Neuronal stem cell (in vitro differentiated cells): ENCODE data around the gene PI4KA.

ENCODE experiments used
- DNase-seq: peaks from one replicate; pipeline ENCODE4 v3.0.0-alpha.2; 2013; ENCODE audit warnings: low spot score
- H2AFZ ChIP-seq: one replicate; pipeline ENCODE4 v1.6.1; 2013; ENCODE audit warnings: mild to moderate bottlenecking, low read length, inconsistent platforms
- H2AK5ac ChIP-seq: 2 replicates; pipeline ENCODE4 v1.6.1; 2013; ENCODE audit warnings: low read depth, mild to moderate bottlenecking, inconsistent platforms, low read length, moderate library complexity, mixed read lengths
- H2BK120ac ChIP-seq: 2 replicates; pipeline ENCODE4 v1.6.1; 2013; ENCODE audit warnings: low read depth, mild to moderate bottlenecking, inconsistent platforms, low read length, moderate library complexity, mixed read lengths
- H2BK12ac ChIP-seq: one replicate; pipeline ENCODE4 v1.6.1; 2013; ENCODE audit warnings: low read length, inconsistent platforms
- H2BK15ac ChIP-seq: 2 replicates; pipeline ENCODE4 v1.6.1; 2013; ENCODE audit warnings: mild to moderate bottlenecking, low read length, inconsistent platforms, mixed read lengths
- H2BK5ac ChIP-seq: one replicate; pipeline ENCODE4 v1.6.1; 2013; ENCODE audit warnings: inconsistent platforms, mild to moderate bottlenecking, low read length, moderate library complexity
- H3K14ac ChIP-seq: one replicate; pipeline ENCODE4 v1.6.1; 2013; ENCODE audit warnings: low read length, inconsistent platforms
- H3K18ac ChIP-seq: 2 replicates; pipeline ENCODE4 v1.6.1; 2013; ENCODE audit warnings: low read length, inconsistent platforms
- H3K23ac ChIP-seq: 2 replicates; pipeline ENCODE4 v1.6.1; 2013; ENCODE audit warnings: low read depth, mild to moderate bottlenecking, mixed read lengths, low read length, inconsistent platforms; ENCODE audit not compliant: poor library complexity
- H3K27ac ChIP-seq: replicated peaks from 3 replicates; pipeline ENCODE4 v1.5.1; 2013; ENCODE audit warnings: low read length, inconsistent platforms
- H3K27me3 ChIP-seq, 3 experiments: 2 replicates each; pipeline ENCODE4 v1.6.1; 2013; ENCODE audit warnings: low read length in 3 of 3, mild to moderate bottlenecking in 2 of 3, inconsistent platforms in 1 of 3, low read depth in 1 of 3, mixed read lengths in 1 of 3, moderate library complexity in 1 of 3; ENCODE audit not compliant: control insufficient read depth in 3 of 3, insufficient read depth in 3 of 3
- H3K36me3 ChIP-seq, 2 donors: replicated peaks in 1 of 2; 2 replicates each; pipeline ENCODE4 v1.6.1; 2013; ENCODE audit warnings: low read length in 2 of 2; ENCODE audit not compliant: control insufficient read depth in 2 of 2, insufficient read depth in 2 of 2
- H3K4ac ChIP-seq: 2 replicates; pipeline ENCODE4 v1.6.1; 2013; ENCODE audit warnings: inconsistent platforms, mild to moderate bottlenecking, low read length, moderate library complexity
- H3K4me1 ChIP-seq, 2 donors: 1 replicate in 1 of 2; 2 replicates in 1 of 2; pipeline ENCODE4 v1.6.1; 2013; ENCODE audit warnings: low read length in 2 of 2, low read depth in 1 of 2; ENCODE audit not compliant: control insufficient read depth in 2 of 2, insufficient read depth in 1 of 2
- H3K4me2 ChIP-seq: one replicate; pipeline ENCODE4 v1.6.1; 2013; ENCODE audit warnings: mild to moderate bottlenecking, low read length, inconsistent platforms; ENCODE audit not compliant: insufficient read depth, poor library complexity, severe bottlenecking
- H3K4me3 ChIP-seq, 2 donors: 2 replicates each; pipeline ENCODE4 v1.5.1; 2013; ENCODE audit warnings: low read length in 2 of 2, mild to moderate bottlenecking in 2 of 2, inconsistent platforms in 1 of 2, moderate library complexity in 1 of 2
- H3K79me1 ChIP-seq: one replicate; pipeline ENCODE4 v1.6.1; 2013; ENCODE audit warnings: low read depth, mild to moderate bottlenecking, inconsistent platforms, low read length, moderate library complexity
- H3K9ac ChIP-seq: one replicate; pipeline ENCODE4 v1.6.1; 2013; ENCODE audit warnings: mild to moderate bottlenecking, low read depth, low read length, inconsistent platforms; ENCODE audit not compliant: poor library complexity
- H3K9me3 ChIP-seq, 2 donors: replicated peaks in 1 of 2; 2 replicates each; pipeline versions ENCODE3 to v1.6.1; 2013; ENCODE audit warnings: low read length in 2 of 2, mild to moderate bottlenecking in 2 of 2, inconsistent platforms in 1 of 2, low read depth in 1 of 2, mixed read lengths in 1 of 2, moderate library complexity in 1 of 2; ENCODE audit not compliant: control insufficient read depth in 2 of 2, insufficient read depth in 1 of 2
- H4K8ac ChIP-seq: one replicate; pipeline ENCODE4 v1.6.1; 2013; ENCODE audit warnings: low read depth, mild to moderate bottlenecking, inconsistent platforms, low read length, moderate library complexity
- H4K91ac ChIP-seq: one replicate; pipeline ENCODE4 v1.6.1; 2013; ENCODE audit warnings: low read length, low read depth, mild to moderate bottlenecking, inconsistent platforms; ENCODE audit not compliant: poor library complexity
- WGBS, 2 donors: extraction: QIAGEN DNeasy Blood & Tissue Kit; methylation state at CpG; one replicate each; pipeline ENCODE4 v1.1.7; 2013; ENCODE audit warnings: missing lambda C conversion rate in 2 of 2, mixed read lengths in 1 of 2; ENCODE audit not compliant: insufficient read length in 2 of 2, insufficient replicate concordance in 1 of 2; ENCODE audit errors: extremely low coverage in 2 of 2; 5-methylcytosine and 5-hydroxymethylcytosine counted together

PI4KA gene

GRCh38 chr22:20777420-20778177 is 81.0 kb downstream of the PI4KA start:
- Histone ChIP-seq H3K4ac (no peak overlapping the region), H2BK5ac (no peak overlapping the region), H3K9me3 (no peaks in the 10 kb centered on the region), H4K8ac (no peak overlapping the region), H3K18ac (no peak overlapping the region), H3K79me1 (peaks cover 4% of the 10 kb centered on the region), H2BK120ac (no peak overlapping the region), H3K9ac (no peak overlapping the region), H3K4me2 (no peak overlapping the region), H4K91ac (no peak overlapping the region), H3K23ac (no peak overlapping the region), H3K4me3 (no peak overlapping the region), H3K36me3 (peaks cover 0 to 12% of the 10 kb centered on the region in 2 donors), H3K4me1 (no peaks in the 10 kb centered on the region), H2AFZ (no peak overlapping the region), H2AK5ac (no peak overlapping the region), H3K14ac (no peak overlapping the region), H2BK15ac (no peak overlapping the region), H3K27me3 (no peaks in the 10 kb centered on the region), H3K27ac (no peak overlapping the region), H2BK12ac (no peak overlapping the region)
- no peak for DNase-seq
- no CpG with 5 or more reads among the region's 10 CpGs for WGBS, 2 donors

- Histone ChIP-seq H2AK5ac (no peak overlapping the region), H3K4me1 (peaks cover 0 to 3% of the 10 kb centered on the region in 2 donors), H3K27ac (no peak overlapping the region), H2BK5ac (no peak overlapping the region), H3K18ac (no peak overlapping the region), H2BK120ac (no peak overlapping the region), H4K91ac (no peak overlapping the region), H4K8ac (no peak overlapping the region), H2BK12ac (no peak overlapping the region), H3K4me2 (no peak overlapping the region), H2BK15ac (no peak overlapping the region), H3K4me3 (no peak overlapping the region), H3K27me3 (no peaks in the 10 kb centered on the region), H3K23ac (no peak overlapping the region), H3K4ac (no peak overlapping the region), H3K36me3 (peaks cover 0 to 12% of the 10 kb centered on the region in 2 donors), H3K9me3 (no peaks in the 10 kb centered on the region), H3K79me1 (peaks cover 4% of the 10 kb centered on the region), H2AFZ (no peak overlapping the region), H3K14ac (no peak overlapping the region), H3K9ac (no peak overlapping the region)
- no peak for DNase-seq
- WGBS, 2 donors: no CpG with 5 or more reads among the region's 17 CpGs
These were observed 81.8 kb downstream of the PI4KA start for GRCh38 chr22:20776624-20777405.

GRCh38 chr22:20775342-20775895 is 83.2 kb downstream of the PI4KA start:
- no peak overlapping the region for H2BK120ac ChIP-seq
- no peak overlapping the region for H2BK15ac ChIP-seq
- WGBS, 2 donors: no CpG with 5 or more reads among the region's 4 CpGs
- peaks cover 0 to 3% of the 10 kb centered on the region in 2 donors for H3K4me1 ChIP-seq
- H4K91ac ChIP-seq: no peak overlapping the region
- no peak overlapping the region for H4K8ac ChIP-seq
- no peak overlapping the region for H2AFZ ChIP-seq
- no peak overlapping the region for H3K4me2 ChIP-seq
- no peak overlapping the region for H3K4me3 ChIP-seq
- H3K18ac ChIP-seq: no peak overlapping the region
- DNase-seq: no peak
- H3K9ac ChIP-seq: no peak overlapping the region
- no peak overlapping the region for H3K4ac ChIP-seq
- H2AK5ac ChIP-seq: no peak overlapping the region
- H3K79me1 ChIP-seq: peaks cover 4% of the 10 kb centered on the region
- H3K36me3 ChIP-seq: peaks cover 0 to 12% of the 10 kb centered on the region in 2 donors
- no peak overlapping the region for H3K27ac ChIP-seq
- no peak overlapping the region for H2BK5ac ChIP-seq
- no peak overlapping the region for H3K23ac ChIP-seq
- no peaks in the 10 kb centered on the region for H3K9me3 ChIP-seq
- H3K14ac ChIP-seq: no peak overlapping the region
- H3K27me3 ChIP-seq: no peaks in the 10 kb centered on the region
- no peak overlapping the region for H2BK12ac ChIP-seq

GRCh38 chr22:20774882-20775281 is 83.7 kb downstream of the PI4KA start:
- Histone ChIP-seq H2BK120ac (no peak overlapping the region), H3K9ac (no peak overlapping the region), H3K14ac (no peak overlapping the region), H4K8ac (no peak overlapping the region), H3K79me1 (peaks cover 4% of the 10 kb centered on the region), H3K4me2 (no peak overlapping the region), H2BK5ac (no peak overlapping the region), H2BK12ac (no peak overlapping the region), H3K18ac (no peak overlapping the region), H3K27ac (no peak overlapping the region), H3K27me3 (no peaks in the 10 kb centered on the region), H2AFZ (no peak overlapping the region), H3K23ac (no peak overlapping the region), H3K4ac (no peak overlapping the region), H3K4me3 (no peak overlapping the region), H4K91ac (no peak overlapping the region), H2AK5ac (no peak overlapping the region), H3K9me3 (no peaks in the 10 kb centered on the region), H3K36me3 (peaks cover 0 to 12% of the 10 kb centered on the region in 2 donors), H3K4me1 (peaks cover 0 to 3% of the 10 kb centered on the region in 2 donors), H2BK15ac (no peak overlapping the region)
- no peak for DNase-seq
- WGBS, 2 donors: no CpG with 5 or more reads among the region's 4 CpGs
